Stimulated activated CD4-positive, alpha-beta T cell treated with anti-CD3 and anti-CD28 coated beads, TNF-alpha, amount 100 ng/mL, for 48 hours (primary cell): Measurements from ENCODE around the gene SLC25A21.
"Not testable (repeated sequence)": the region's sequence is repeated elsewhere in the genome, so short reads cannot be mapped to it uniquely, and the experiment has no call there.

Experiments used
- DNase-seq, 3 donors: peaks; one replicate each; pipeline ENCODE4 v3.0.0-alpha.2; 2020; ENCODE audit warnings: low read depth in 3 of 3

Gene SLC25A21

GRCh38 chr14:36707570-36707969, 464.8 kb downstream of the SLC25A21 start:
- no peak for DNase-seq

- no peak for DNase-seq
Observed at GRCh38 chr14:36702474-36702873, 469.9 kb downstream of the SLC25A21 start.

- no peak for DNase-seq
Observed at GRCh38 chr14:36701132-36701531, 471.3 kb downstream of the SLC25A21 start.

- no peak for DNase-seq
Observed at GRCh38 chr14:36700651-36701050, 471.8 kb downstream of the SLC25A21 start.

GRCh38 chr14:36699420-36699819, 473.0 kb downstream of the SLC25A21 start:
- DNase-seq, result not testable (repeated sequence)

- no peak for DNase-seq
Observed at GRCh38 chr14:36690311-36691040, 481.9 kb downstream of the SLC25A21 start.

GRCh38 chr14:36684946-36685345, 487.5 kb downstream of the SLC25A21 start:
- no peak for DNase-seq

- DNase-seq, result no peak
Observed at GRCh38 chr14:36683083-36683724, 489.2 kb downstream of the SLC25A21 start.

- DNase-seq, result no peak
Observed at GRCh38 chr14:36682338-36682737, 490.1 kb downstream of the SLC25A21 start.

- no peak for DNase-seq
Observed at GRCh38 chr14:36676236-36676635, 496.2 kb downstream of the SLC25A21 start.

GRCh38 chr14:36675581-36675980, 496.8 kb downstream of the SLC25A21 start:
- DNase-seq, result no peak

- no peak for DNase-seq
Observed at GRCh38 chr14:36674659-36675058, 497.7 kb downstream of the SLC25A21 start.

- DNase-seq, result no peak
Observed at GRCh38 chr14:36672095-36672494, 500.3 kb downstream of the SLC25A21 start.

GRCh38 chr14:36671149-36671548, 501.3 kb downstream of the SLC25A21 start:
- no peak for DNase-seq

GRCh38 chr14:36667679-36668078, 504.7 kb downstream of the SLC25A21 start:
- DNase-seq, result no peak

GRCh38 chr14:36666416-36667206, 505.8 kb downstream of the SLC25A21 start:
- DNase-seq, result no peak

- DNase-seq, result no peak
Observed at GRCh38 chr14:36665887-36666415, 506.5 kb downstream of the SLC25A21 start.

GRCh38 chr14:36664322-36665193, 507.8 kb downstream of the SLC25A21 start:
- DNase-seq, result no peak

GRCh38 chr14:36663404-36664321, 508.7 kb downstream of the SLC25A21 start:
- DNase-seq, result no peak
